SK-N-MC (cell line): ENCODE results near the gene GABRD.

Source experiments
- EZH2 ChIP-seq: fragments of 200-600 bp; sonication (generic); IDR thresholded peaks from one replicate; pipeline ENCODE4 v1.6.1; 2017; ENCODE audit warnings: antibody characterized with exemption
- FOXP2 ChIP-seq: optimal IDR thresholded peaks from 2 replicates; pipeline ENCODE3; 2011; ENCODE audit warnings: mild to moderate bottlenecking, moderate library complexity; ENCODE audit not compliant: insufficient read depth; ENCODE audit errors: extremely low read length, control extremely low read depth
- POLR2AphosphoS5 ChIP-seq: IDR thresholded peaks from 2 replicates; pipeline ENCODE4 v1.6.1; 2012; ENCODE audit warnings: mild to moderate bottlenecking, low read depth, low read length, borderline replicate concordance

DNA sequence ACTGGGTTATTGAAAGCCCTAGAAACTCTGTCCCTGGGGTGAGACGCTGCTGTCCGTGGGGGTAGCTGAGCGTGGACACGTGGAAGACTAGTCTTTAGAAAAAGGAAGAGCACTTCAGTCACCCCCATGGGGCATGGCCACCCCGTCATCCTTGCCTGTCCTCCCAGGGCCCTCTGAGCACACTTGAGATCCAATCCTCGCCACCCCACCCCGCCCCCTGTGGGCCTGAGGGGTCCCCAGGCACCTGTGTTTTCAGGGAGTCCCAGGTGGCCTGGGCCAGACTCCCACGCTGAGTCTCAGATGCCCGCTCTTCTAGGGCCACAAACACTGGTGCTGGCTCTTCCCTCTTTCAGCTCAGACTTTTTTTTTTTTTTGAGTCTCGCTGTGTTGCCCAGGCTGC lies 33.6 kb downstream of the GABRD start:
- TF ChIP-seq POLR2AphosphoS5 (no peak), EZH2 (no peak), FOXP2 (no peak)
